ENCODE measurements around the gene PFN3.

The PFN3 gene

GRCh38 chr5:177437623-177438022 is 37.2 kb upstream of the PFN3 start:
- DNase-seq (ENCODE audit: low read depth): no peak

GRCh38 chr5:177435847-177436536 is 35.5 kb upstream of the PFN3 start:
- DNase-seq (ENCODE audit: low read depth): no peak

DNA sequence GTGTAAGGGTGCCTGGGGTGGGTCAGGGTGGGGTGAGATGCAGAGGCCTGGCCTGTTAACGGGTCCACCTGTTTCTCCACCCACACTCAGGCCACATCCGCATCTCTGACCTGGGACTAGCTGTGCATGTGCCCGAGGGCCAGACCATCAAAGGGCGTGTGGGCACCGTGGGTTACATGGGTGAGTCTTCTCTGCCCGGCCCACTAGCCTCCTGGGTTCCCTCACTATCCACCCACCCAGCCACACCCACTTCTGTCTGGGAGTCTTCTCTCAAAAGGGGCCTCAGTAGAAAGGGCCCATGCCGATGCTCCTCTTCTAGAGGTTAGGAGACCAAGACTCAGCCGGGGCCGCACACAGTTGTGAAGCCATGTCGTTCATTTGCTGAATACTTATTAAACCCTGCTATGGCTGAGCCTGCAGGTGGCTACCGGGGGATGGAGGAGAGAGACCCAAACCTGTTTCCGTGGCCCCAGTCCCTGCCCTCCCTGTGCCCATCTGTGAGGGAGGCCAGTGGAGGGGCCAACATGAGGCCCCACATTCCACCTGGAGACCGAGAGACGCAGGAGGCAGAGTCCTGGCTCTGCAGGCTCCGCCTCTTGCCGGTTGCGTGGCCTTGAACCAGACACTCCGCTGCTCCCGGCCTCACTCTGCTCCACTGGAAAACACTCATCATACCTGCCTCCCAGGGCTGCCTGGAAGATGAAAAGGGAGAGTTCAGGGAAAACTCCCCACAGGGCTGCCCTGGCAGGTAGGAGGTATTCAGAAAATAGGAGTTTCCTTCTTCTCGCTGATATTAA is 34.7 kb upstream of the PFN3 start:
- DNase-seq (ENCODE audit: low read depth): no peak

DNA sequence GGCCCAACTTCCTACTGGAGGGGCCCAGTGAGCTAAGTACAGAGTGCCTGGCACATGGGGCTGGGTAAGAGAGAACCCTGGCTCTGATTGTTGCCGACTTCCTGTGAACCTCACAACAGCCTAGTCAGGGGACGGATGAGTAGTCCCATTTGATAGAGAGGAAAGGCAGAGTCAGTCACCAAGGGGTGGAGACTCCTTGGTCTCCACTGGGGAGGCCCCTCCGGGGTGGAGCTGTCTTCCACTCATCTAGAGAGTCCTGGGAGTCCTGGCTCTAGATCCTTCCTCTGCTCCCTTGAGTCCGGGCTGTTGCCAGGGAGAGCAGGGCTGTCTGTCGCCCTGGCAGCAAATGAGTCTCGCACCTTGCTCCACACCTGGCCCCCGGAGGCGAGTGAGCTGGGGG is 34.0 kb upstream of the PFN3 start:
- no peak for DNase-seq (ENCODE audit: low read depth)

DNA sequence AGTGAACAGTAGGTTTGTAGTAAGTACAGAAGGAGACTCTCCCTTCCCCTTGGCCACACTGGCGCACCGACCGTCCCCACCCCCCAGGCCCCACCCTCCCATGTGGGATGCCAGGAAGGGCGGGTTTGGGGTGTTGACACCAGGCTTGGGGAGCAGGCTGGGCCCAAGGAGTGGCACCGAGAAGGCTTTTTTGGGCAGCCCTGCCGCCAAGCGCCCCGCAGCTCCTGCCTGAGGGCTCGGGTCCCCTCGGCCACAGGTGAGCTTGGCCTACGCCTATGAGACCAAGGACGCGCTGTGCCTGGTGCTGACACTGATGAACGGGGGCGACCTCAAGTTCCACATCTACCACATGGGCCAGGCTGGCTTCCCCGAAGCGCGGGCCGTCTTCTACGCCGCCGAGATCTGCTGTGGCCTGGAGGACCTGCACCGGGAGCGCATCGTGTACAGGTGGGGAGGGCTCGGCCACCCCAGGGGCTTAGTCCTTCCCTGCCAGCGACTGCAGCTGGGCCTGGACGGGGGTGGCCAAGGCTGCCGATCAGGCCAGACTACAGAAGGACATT is 33.3 kb upstream of the PFN3 start:
- DNase-seq (ENCODE audit: low read depth): no peak

DNA sequence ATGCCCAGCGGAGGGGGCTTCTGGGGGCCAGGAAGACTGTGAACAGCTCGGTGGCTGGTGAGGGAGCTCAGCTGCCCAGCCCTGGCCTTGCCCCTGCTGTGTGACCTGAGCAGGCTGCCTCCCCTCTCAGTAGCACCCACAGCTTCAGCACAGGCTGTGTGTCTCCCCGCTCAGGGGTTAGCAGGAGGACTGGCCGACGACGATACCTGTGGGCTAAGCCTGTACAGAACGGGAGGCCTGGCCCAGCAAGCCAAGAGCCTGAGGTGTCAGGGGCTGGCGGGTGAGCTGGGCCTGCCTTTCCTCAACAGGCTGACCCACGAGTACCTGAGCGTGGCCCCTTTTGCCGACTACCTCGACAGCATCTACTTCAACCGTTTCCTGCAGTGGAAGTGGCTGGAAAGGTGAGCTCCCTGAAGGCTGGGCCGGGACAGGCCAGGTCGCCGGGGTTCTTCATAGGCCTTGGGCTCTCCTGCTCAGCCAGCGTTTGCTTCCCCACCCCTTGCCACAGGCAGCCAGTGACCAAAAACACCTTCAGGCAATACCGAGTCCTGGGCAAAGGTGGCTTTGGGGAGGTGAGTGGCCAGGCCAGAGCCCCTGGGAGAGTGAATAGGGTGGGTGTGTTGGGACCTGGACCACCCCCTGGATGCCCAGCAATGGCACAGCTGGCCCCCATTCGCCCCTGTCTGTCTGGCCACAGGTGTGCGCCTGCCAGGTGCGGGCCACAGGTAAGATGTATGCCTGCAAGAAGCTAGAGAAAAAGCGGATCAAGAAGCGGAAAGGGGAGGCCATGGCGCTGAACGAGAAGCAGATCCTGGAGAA is 32.6 kb upstream of the PFN3 start:
- no peak for DNase-seq (ENCODE audit: low read depth)

- no peak for DNase-seq (ENCODE audit: low read depth)
Measured at GRCh38 chr5:177432143-177432838, 31.8 kb upstream of the PFN3 start.

DNA sequence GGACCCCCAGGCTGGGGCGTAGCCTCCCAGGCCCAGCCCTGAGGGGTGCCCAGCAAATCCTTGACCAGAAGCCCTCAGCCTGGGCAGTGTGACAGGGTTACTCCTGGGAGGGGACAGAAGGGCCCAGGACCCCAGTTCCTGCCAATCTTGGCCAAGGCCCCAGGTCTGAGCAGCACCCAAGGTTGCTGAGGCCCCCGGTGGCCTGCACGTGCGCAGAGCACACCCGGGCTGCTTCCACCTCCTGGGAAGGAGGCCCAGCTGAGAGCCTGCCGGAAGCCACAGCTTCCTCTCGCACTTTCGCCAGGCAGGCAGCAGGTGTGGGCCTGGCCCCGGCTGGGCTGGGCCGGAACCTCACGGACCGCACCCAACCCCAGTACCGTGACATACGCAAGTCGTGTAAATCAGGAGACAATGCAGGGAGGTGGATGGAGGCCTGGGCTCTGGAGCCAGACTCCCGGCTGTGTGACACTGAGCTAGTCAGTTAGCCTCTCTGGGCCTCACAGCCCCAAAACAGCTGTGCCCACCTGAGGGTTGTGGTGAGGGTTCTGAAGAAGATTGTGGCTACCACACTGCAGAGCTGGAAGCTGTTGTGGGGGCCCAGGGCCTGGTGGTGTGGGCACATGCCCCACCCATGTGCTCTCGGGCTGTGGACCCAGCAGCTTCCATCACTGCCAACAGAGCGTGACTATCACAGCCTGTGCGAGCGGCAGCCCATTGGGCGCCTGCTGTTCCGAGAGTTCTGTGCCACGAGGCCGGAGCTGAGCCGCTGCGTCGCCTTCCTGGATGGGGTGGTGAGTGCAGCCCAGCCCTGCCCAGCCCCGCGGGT is 31.1 kb upstream of the PFN3 start:
- DNase-seq (ENCODE audit: low read depth): no peak

DNA sequence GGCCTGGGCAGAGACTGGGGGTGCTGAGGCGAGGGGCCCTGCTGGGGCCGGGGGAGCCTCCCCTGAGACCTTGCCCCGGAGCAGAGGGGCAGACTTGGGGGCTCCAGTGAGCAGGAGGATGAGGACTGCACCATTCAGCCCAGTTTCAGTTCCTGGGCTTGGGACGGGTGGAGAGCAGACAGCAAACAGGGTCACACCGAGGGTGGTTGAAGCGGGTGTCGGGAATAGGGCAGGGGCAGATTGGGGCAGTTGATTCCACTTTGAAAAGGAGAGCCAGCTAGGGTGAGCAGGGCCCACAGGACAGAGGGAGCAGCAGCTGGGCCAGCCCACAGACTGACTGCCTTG is 30.5 kb upstream of the PFN3 start:
- DNase-seq (ENCODE audit: low read depth): no peak

GRCh38 chr5:177430140-177430951 is 29.9 kb upstream of the PFN3 start:
- no peak for DNase-seq (ENCODE audit: low read depth)

DNA sequence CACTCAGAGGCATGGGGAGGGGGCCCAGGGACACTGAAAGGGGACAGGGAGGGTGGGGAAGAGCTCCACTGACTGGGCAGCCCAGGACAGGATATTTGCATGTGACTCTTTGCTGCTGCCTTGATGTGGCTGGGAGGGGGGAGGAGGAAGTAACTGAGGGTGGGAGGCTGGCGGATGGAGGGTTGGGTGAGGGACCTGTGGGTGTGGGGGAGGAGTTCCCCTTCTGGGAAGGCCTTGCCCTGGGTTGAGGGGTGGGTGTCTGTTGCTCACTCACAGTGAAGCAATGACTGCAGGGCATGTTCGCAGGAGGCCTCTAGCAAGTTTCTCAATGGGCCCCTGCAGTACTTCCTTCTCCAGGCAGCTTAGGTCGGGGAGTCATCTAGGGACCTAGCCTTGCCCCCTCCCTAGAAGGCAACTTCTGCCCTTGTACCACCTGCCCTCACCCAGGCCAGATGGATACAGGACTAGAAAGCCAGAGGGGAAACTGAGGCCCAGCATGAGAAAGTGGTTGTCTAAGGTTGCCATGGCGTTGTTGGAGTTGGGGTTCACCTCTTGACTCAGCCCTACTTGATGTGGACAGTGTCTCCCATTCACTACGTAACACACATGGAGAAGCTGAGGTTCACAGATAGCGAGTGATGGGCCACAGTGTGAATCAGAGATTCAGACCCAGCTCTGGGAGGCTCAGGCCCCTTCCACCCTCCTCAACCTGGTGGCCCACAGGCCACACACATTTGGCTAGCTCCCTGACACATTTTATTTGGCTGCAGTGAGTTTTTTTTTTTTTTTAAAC is 29.0 kb upstream of the PFN3 start:
- DNase-seq (ENCODE audit: low read depth): no peak

GRCh38 chr5:177428574-177429217 is 28.2 kb upstream of the PFN3 start:
- DNase-seq (ENCODE audit: low read depth): no peak

GRCh38 chr5:177427919-177428573 is 27.6 kb upstream of the PFN3 start:
- no peak for DNase-seq (ENCODE audit: low read depth)

GRCh38 chr5:177427211-177427822 is 26.9 kb upstream of the PFN3 start:
- DNase-seq (ENCODE audit: low read depth): no peak

DNA sequence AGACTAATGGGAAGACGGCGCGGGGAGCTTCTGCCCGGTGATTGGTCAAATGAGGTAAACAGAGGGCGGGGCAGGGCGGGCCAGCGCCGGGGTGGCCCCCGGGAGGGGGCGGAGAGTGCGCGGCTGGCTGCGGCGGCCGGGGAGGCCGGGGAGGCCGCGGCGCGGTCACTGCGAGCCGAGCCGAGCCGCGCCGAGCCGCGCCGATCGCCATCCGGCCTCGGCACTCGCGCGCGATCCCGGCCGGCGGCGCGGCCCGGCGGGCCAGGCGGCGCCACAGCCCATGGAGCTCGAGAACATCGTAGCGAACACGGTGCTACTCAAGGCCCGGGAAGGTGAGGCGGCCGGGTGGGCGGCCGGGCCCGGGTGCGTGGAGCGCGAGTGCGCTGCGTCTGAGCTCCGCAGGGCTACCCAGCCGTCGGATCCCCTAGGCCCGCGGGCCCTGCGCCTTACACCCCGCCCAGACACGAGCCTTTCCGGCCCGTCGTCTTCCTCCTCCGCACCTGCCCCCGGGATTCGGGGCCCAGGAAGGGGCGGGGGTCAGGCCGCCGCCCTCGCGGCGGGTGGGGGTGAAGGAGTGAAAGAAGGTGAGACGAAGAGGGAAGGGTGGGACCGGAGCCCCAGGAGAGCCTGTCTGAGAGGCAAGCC is 26.2 kb upstream of the PFN3 start, which contains the start of gene GRK6:
TSS of gene GRK6 (plus strand) at position 111 of the 645 bp plus-strand sequence. CDS start at position 281, 170 bp downstream.
- DNase-seq (ENCODE audit: low read depth): no peak

DNA sequence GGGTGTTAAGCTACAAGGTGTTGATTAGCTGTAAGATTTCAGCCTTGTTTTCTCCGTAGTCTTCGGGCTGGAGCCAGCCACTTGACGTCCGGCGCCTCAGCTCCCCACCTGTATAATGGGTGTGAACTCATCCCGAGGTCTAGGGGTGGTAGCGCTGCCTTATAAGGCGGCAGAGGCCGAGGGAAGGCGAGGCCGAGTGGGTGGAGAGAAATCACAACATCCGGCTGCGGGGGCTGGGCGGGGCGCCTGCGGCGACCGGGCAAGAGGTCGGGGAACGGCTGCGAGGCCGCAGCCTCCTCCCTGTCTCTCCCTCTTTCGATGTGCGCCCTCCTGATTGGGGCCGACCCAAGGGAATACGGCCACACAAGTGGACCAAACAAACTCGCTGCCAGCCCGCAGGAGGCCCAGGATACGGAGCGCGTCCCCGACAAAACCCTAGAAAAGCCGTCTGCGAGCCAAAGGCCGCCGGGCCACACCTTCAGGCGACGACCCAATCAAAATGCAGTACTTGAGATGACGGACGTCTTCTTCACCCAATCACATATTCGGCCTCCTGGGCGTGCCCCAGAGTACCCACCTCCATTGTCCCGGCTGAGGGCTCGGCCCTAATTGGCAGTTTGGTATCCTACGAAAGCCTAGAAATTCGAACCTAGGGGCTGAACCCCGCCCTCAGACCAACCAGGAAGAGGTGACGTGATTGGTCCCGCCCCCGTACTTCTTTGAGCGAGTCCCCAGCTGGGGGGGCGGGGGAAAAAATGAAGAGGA is 25.5 kb upstream of the PFN3 start:
- peak; percentile 100 for DNase-seq (ENCODE audit: low read depth)

Data from GM04503 (cell line).